K562 treated with DMSO at 1 percent for 12 hours (cell line): Measurements from ENCODE around the gene F7. TPM values are rescaled to one million over a fixed set of nuclear protein-coding genes. Genes with fewer than 3 reads are reported as not detected.

Experiments used
- total RNA-seq: library from RNA; unstranded; fragments of 300-600 nt; gene quantifications from 2 replicates; pipeline ENCODE4 v1.2.3, GENCODE V29; 2022; ENCODE audit not compliant: insufficient read depth

F7 gene
- total RNA-seq: not detected in 2 replicates

DNA sequence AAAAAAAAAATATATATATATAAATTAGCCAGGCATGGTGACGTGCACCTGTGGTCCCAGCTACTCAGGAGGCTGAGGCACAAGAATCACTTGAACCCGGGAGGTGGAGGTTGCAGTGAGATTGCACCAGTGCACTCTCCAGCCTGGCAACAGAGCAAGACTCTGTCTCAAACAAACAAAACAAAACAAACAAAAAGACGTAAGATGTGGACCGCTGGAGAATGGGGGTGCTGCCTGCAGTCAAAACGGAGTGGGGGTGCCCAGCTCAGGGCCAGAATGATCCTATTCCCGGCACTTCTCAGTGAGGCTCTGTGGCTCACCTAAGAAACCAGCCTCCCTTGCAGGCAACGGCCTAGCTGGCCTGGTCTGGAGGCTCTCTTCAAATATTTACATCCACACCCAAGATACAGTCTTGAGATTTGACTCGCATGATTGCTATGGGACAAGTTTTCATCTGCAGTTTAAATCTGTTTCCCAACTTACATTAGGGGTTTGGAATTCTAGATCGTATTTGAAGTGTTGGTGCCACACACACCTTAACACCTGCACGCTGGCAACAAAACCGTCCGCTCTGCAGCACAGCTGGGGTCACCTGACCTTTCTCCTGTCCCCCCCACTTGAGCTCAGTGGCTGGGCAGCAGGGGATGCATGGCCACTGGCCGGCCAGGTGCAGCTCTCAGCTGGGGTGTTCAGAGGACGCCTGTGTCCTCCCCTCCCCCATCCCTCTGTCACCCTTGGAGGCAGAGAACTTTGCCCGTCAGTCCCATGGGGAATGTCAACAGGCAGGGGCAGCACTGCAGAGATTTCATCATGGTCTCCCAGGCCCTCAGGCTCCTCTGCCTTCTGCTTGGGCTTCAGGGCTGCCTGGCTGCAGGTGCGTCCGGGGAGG, at the start of gene F7:
F7 (plus strand) TSS at position 760 of the 889 bp plus-strand sequence; CDS start at position 811, 51 bp downstream.

GRCh38 chr13:113122550-113123225, 17.1 kb downstream of the F7 start, which contains the start of gene F10:
TSS of gene F10 (plus strand) at chr13:113122799. CDS start at chr13:113122856, 57 bp downstream.

DNA sequence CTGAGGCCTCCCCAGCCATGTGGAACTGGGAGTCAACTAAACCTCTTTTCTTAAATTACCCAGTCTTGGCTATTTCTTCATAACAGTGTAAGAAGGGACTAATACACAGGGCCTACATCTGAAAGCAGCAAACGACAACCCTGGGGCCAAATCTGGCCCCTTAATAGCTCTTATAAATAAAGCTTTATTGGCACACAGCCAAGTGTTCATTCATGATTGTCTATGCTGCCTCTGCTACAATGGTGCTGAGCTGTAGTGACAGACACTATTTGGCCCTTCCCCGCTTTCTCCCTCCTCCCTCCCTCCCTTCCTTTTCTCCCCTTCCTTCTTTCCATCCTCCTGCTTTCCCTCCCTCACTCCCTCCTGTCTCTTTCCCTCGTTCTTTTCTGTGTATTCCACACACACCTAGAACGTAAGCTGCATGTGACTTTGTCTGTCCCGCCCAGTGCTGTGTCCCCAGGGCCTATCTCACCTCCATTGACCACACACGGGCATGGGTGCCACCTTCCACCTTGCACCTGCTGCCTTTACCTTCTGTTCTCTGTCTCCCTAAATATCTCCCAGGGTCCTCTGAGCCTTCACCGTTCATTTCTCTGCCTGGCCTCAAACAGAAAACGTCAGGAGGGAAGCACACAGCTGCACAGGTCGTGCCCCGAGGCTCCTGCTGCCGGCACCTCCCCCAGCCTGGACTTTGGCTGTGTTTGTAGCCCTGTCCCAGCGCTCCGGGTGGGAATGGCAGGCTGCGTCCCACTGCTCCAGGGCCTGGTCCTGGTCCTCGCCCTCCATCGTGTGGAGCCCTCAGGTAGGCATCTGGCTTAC, 52.5 kb downstream of the F7 start, which contains the start of gene PROZ:
PROZ (plus strand) TSS at position 720 of the 819 bp plus-strand sequence; CDS start at position 733, 13 bp downstream.

Other genes with a start within 250 kb of the F7 start
- not detected in 2 replicates for gene MCF2L, start 136.6 kb upstream of the F7 start, total RNA-seq
- not detected in 2 replicates for gene F10, start 17.0 kb downstream of the F7 start, total RNA-seq
- gene PROZ, start 52.9 kb downstream of the F7 start, total RNA-seq: 0.79 TPM in 1 of 2 replicates, not detected in the other
- gene PCID2, start 102.9 kb downstream of the F7 start, total RNA-seq: 23.9 and 32.6 TPM in 2 replicates
- gene CUL4A, start 103.8 kb downstream of the F7 start, total RNA-seq: 17.1 and 46.8 TPM in 2 replicates
- 39.9 and 74.5 TPM in 2 replicates for gene LAMP1, start 191.4 kb downstream of the F7 start, total RNA-seq